ENCODE results near the gene ORAI3.

DNA sequence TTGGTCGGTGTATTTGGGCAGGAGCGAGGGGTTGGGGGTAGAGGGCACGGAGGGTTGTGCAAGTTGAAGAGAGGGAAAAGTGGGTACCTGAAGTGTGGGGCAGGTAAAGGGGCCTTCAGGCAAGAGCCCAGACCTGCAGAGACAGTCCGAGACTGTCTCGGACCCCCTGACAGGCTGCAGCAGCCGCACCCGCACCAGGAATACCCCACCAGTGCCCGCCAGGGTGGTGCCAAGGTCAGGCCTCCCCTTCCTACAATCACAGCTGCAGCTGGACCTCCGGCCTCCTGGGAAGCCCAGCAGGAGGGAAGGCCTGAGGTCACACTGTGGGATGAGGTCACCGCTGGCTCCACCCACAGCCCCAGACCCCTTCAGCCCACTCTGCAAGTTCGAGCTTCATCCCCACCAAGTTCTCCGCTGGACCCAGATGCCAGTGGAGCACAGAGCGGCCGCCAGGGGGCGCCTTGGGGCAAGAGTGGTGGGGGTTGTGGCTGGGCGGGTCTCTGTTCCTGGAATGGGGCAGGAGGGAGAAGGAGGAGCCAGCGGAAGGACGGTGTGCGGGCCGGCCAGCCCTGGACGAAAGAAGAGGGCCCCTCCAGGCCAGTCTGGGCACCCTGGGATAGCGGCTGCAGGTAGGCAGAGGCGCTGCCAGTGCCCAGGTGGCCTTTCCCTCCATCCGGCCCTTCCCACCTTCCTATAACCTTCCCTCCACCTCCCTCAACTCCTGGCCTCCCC, 36.0 kb downstream of the ORAI3 start, which contains the start of gene HSD3B7:
- TF ChIP-seq, protein P1, sequence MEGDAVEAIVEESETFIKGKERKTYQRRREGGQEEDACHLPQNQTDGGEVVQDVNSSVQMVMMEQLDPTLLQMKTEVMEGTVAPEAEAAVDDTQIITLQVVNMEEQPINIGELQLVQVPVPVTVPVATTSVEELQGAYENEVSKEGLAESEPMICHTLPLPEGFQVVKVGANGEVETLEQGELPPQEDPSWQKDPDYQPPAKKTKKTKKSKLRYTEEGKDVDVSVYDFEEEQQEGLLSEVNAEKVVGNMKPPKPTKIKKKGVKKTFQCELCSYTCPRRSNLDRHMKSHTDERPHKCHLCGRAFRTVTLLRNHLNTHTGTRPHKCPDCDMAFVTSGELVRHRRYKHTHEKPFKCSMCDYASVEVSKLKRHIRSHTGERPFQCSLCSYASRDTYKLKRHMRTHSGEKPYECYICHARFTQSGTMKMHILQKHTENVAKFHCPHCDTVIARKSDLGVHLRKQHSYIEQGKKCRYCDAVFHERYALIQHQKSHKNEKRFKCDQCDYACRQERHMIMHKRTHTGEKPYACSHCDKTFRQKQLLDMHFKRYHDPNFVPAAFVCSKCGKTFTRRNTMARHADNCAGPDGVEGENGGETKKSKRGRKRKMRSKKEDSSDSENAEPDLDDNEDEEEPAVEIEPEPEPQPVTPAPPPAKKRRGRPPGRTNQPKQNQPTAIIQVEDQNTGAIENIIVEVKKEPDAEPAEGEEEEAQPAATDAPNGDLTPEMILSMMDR (IDR thresholded peaks at IDR 0.05; ENCODE audit: poor library complexity, severe bottlenecking), result peak; percentile 87
- TF ChIP-seq, protein P2, sequence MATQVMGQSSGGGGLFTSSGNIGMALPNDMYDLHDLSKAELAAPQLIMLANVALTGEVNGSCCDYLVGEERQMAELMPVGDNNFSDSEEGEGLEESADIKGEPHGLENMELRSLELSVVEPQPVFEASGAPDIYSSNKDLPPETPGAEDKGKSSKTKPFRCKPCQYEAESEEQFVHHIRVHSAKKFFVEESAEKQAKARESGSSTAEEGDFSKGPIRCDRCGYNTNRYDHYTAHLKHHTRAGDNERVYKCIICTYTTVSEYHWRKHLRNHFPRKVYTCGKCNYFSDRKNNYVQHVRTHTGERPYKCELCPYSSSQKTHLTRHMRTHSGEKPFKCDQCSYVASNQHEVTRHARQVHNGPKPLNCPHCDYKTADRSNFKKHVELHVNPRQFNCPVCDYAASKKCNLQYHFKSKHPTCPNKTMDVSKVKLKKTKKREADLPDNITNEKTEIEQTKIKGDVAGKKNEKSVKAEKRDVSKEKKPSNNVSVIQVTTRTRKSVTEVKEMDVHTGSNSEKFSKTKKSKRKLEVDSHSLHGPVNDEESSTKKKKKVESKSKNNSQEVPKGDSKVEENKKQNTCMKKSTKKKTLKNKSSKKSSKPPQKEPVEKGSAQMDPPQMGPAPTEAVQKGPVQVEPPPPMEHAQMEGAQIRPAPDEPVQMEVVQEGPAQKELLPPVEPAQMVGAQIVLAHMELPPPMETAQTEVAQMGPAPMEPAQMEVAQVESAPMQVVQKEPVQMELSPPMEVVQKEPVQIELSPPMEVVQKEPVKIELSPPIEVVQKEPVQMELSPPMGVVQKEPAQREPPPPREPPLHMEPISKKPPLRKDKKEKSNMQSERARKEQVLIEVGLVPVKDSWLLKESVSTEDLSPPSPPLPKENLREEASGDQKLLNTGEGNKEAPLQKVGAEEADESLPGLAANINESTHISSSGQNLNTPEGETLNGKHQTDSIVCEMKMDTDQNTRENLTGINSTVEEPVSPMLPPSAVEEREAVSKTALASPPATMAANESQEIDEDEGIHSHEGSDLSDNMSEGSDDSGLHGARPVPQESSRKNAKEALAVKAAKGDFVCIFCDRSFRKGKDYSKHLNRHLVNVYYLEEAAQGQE (IDR thresholded peaks at IDR 0.05; ENCODE audit: borderline replicate concordance), result no peak
- TF ChIP-seq SMC3 (conservative IDR thresholded peaks at IDR 0.05; ENCODE audit: poor library complexity) (peak; percentile 93), POLR2AphosphoS5 (IDR thresholded peaks at IDR 0.05) (peak; percentile 7)
